HepG2 (cell line): Measurements from ENCODE around the gene ABHD2. TPM values are rescaled to one million over a fixed set of nuclear protein-coding genes. Genes with fewer than 3 reads are reported as not detected.

ENCODE experiments used
- AKNA ChIP-seq: sonication (generic); formaldehyde crosslinking; IDR thresholded peaks from 2 replicates; pipeline ENCODE4 v1.4.0; 2020; ENCODE audit warnings: missing genetic modification reagents, borderline replicate concordance
- BORCS8-MEF2B ChIP-seq: sonication (generic); formaldehyde crosslinking; IDR thresholded peaks from 2 replicates; pipeline ENCODE4 v1.8.0; 2022; ENCODE audit warnings: mild to moderate bottlenecking, missing genetic modification reagents
- GATAD2A ChIP-seq: IDR thresholded peaks from 2 replicates; pipeline ENCODE4 v1.6.1; 2016
- HIVEP1 ChIP-seq: sonication (generic); formaldehyde crosslinking; IDR thresholded peaks from 2 replicates; pipeline ENCODE4 v1.4.0; 2020; ENCODE audit warnings: mild to moderate bottlenecking, missing genetic modification reagents
- HNF1B ChIP-seq: sonication (generic); formaldehyde crosslinking; IDR thresholded peaks from 2 replicates; pipeline ENCODE4 v1.5.1; 2020; ENCODE audit warnings: mild to moderate bottlenecking, moderate library complexity, missing genetic modification reagents
- HOXA9 ChIP-seq: sonication (generic); formaldehyde crosslinking; IDR thresholded peaks from 2 replicates; pipeline ENCODE4 v1.8.1; 2022; ENCODE audit warnings: missing genetic modification reagents, mild to moderate bottlenecking, moderate library complexity, borderline replicate concordance
- LBX2 ChIP-seq: sonication (generic); formaldehyde crosslinking; IDR thresholded peaks from 2 replicates; pipeline ENCODE4 v1.5.0; 2020; ENCODE audit warnings: missing genetic modification reagents, mild to moderate bottlenecking, borderline replicate concordance
- POLR2A ChIP-seq, 2 experiments: IDR thresholded peaks; 2 replicates each; pipeline ENCODE4 v1.6.1; 2011; ENCODE audit warnings: low read depth in 2 of 2, low read length in 2 of 2, mild to moderate bottlenecking in 1 of 2, moderate library complexity in 1 of 2; ENCODE audit not compliant: insufficient read depth in 1 of 2
- RELA ChIP-seq: sonication (generic); formaldehyde crosslinking; IDR thresholded peaks from 2 replicates; pipeline ENCODE4 v1.4.0; 2020; ENCODE audit warnings: missing genetic modification reagents
- SKIL ChIP-seq: sonication (generic); formaldehyde crosslinking; IDR thresholded peaks from 2 replicates; pipeline ENCODE4 v1.8.0; 2022; ENCODE audit warnings: missing genetic modification reagents, mild to moderate bottlenecking, moderate library complexity, borderline replicate concordance
- SOX6 ChIP-seq, 2 experiments: fragments of 450-650 bp in 1 of 2; sonication (generic) in 1 of 2; formaldehyde crosslinking in 1 of 2; IDR thresholded peaks; 2 replicates each; pipeline versions ENCODE4 v1.4.0 to v1.6.1; 2017 to 2020; ENCODE audit warnings: antibody characterized with exemption in 1 of 2, mild to moderate bottlenecking in 1 of 2, missing genetic modification reagents in 1 of 2
- SYNCRIP ChIP-seq: fragments of 200-400 bp; formaldehyde crosslinking; IDR thresholded peaks from 2 replicates; pipeline ENCODE4 v1.6.1; 2018; ENCODE audit warnings: mild to moderate bottlenecking, low read depth, low read length; ENCODE audit not compliant: insufficient read depth
- YEATS4 ChIP-seq: sonication (generic); formaldehyde crosslinking; IDR thresholded peaks from 2 replicates; pipeline ENCODE4 v1.4.0; 2020; ENCODE audit warnings: missing genetic modification reagents, borderline replicate concordance
- ZBTB49 ChIP-seq: sonication (generic); formaldehyde crosslinking; IDR thresholded peaks from 2 replicates; pipeline ENCODE4 v1.4.0; 2020; ENCODE audit warnings: missing genetic modification reagents, borderline replicate concordance
- ZFYVE20 ChIP-seq: sonication (generic); formaldehyde crosslinking; IDR thresholded peaks from 2 replicates; pipeline ENCODE4 v1.8.0; 2023; ENCODE audit warnings: low read depth, mild to moderate bottlenecking, moderate library complexity, missing genetic modification reagents, borderline replicate concordance
- ZNF556 ChIP-seq: sonication (generic); formaldehyde crosslinking; IDR thresholded peaks from 2 replicates; pipeline ENCODE4 v1.4.0; 2020; ENCODE audit warnings: mild to moderate bottlenecking, missing genetic modification reagents, borderline replicate concordance
- ZNF766 ChIP-seq: sonication (generic); formaldehyde crosslinking; IDR thresholded peaks from 2 replicates; pipeline ENCODE4 v1.5.0; 2020; ENCODE audit warnings: missing genetic modification reagents, borderline replicate concordance
- polyA plus RNA-seq, 8 experiments: library from polyadenylated mRNA; depleted of rRNA in 3 of 8; stranded (reverse) in 7 of 8; unstranded in 1 of 8; fragments of >200 nt; fragmentation: Illumina TruSeq in 4 of 8; extraction: Trizol in 4 of 8; gene quantifications; 2 replicates each; pipeline versions ENCODE4 v1.2.1 to v1.2.3, GENCODE V29; 2011 to 2016; ENCODE audit warnings: low read depth in 4 of 8, missing spikeins in 1 of 8, mixed read lengths in 1 of 8; ENCODE audit not compliant: insufficient read depth in 1 of 8
- total RNA-seq, 5 experiments: library from RNA; depleted of rRNA; stranded (reverse); fragments of >200 nt; fragmentation: Illumina TruSeq; extraction: Trizol; gene quantifications; 2 replicates each; pipeline ENCODE4 v1.2.3, GENCODE V29; 2016; ENCODE audit warnings: low read depth in 1 of 5

ABHD2 gene
- total and polyA plus RNA-seq, 2 of the 13 experiments (the other 11 are each of a cell fraction or from before 2014, with no cell fraction given) = 14.8 to 22.4 TPM

GRCh38 chr15:89164712-89165211 lies 76.5 kb downstream of the ABHD2 start (continued):
- TF ChIP-seq AKNA (CRISPR knock-in tag) (no peak), SYNCRIP (no peak), HIVEP1 (CRISPR knock-in tag) (no peak), HOXA9 (no peak), POLR2A (IDR thresholded peaks at IDR 0.05; ENCODE audit: insufficient read depth in 1 of 2, low read depth in 2 of 2, low read length in 2 of 2) (no peak), SOX6 (IDR thresholded peaks at IDR 0.05) (no peak), SOX6 (CRISPR knock-in tag; IDR thresholded peaks at IDR 0.05) (peak; percentile 48; the same call in 1 of the 2 replicates), ZFYVE20 (CRISPR knock-in tag) (no peak), GATAD2A (CRISPR knock-in tag) (peak; percentile 61), RELA (CRISPR knock-in tag) (no peak), YEATS4 (CRISPR knock-in tag) (no peak), ZNF556 (CRISPR knock-in tag) (no peak), ZBTB49 (no peak), ZNF766 (CRISPR knock-in tag) (no peak), LBX2 (CRISPR knock-in tag) (no peak), SKIL (no peak), HNF1B (no peak), BORCS8-MEF2B (CRISPR knock-in tag) (no peak)
